A673 (cell line): ENCODE results near the gene CHRNB4. TPM values are rescaled to one million over a fixed set of nuclear protein-coding genes. Genes with fewer than 3 reads are reported as not detected.

Source experiments
- BruUV-seq: library from RNA; stranded (reverse); fragments of 400-500 nt; replicated peaks from 2 replicates; lab custom pipeline; 2021; lab: Mats Ljungman, UMichigan
- CTCF ChIA-PET: fragments of 300-600 bp; sonication (Branson Sonifier 250); formaldehyde crosslinking; loops from one replicate; lab custom pipeline; 2022; ENCODE audit warnings: antibody characterized with exemption; lab: Charles Lee
- POLR2A ChIA-PET: fragments of 300-600 bp; sonication (Branson Sonifier 250); formaldehyde crosslinking; loops from one replicate; lab custom pipeline; 2022; ENCODE audit warnings: antibody characterized with exemption; ENCODE audit not compliant: low non-redundant PET; lab: Charles Lee
- DNase-seq: peaks from one replicate; pipeline ENCODE4 v3.0.0-alpha.2; 2015; ENCODE audit warnings: low spot score
- H3K27ac ChIP-seq: fragments of 200-600 bp; sonication (generic); 2 replicates; pipeline ENCODE4 v1.5.1; 2016; ENCODE audit warnings: mixed run types, low read depth, mild to moderate bottlenecking, mixed read lengths, antibody characterized with exemption, low read length; ENCODE audit not compliant: poor library complexity, severe bottlenecking
- H3K27me3 ChIP-seq: fragments of 200-600 bp; sonication (generic); replicated peaks from 2 replicates; pipeline ENCODE4 v1.6.1; 2017; ENCODE audit warnings: mixed run types, low read depth, mild to moderate bottlenecking, mixed read lengths, antibody characterized with exemption, low read length; ENCODE audit not compliant: insufficient read depth, poor library complexity
- H3K36me3 ChIP-seq: fragments of 200-600 bp; sonication (generic); 2 replicates; pipeline ENCODE4 v1.6.1; 2016; ENCODE audit warnings: mixed run types, mild to moderate bottlenecking, mixed read lengths, antibody characterized with exemption, low read length; ENCODE audit not compliant: insufficient read depth, poor library complexity, severe bottlenecking
- H3K4me1 ChIP-seq: fragments of 200-600 bp; sonication (generic); 2 replicates; pipeline ENCODE4 v1.6.1; 2017; ENCODE audit warnings: mixed run types, mild to moderate bottlenecking, mixed read lengths, antibody characterized with exemption, low read length; ENCODE audit not compliant: insufficient read depth, poor library complexity, severe bottlenecking
- H3K4me3 ChIP-seq: fragments of 200-600 bp; sonication (generic); 2 replicates; pipeline ENCODE4 v1.5.1; 2016; ENCODE audit warnings: low read depth, mixed run types, mild to moderate bottlenecking, mixed read lengths, low read length; ENCODE audit not compliant: poor library complexity, severe bottlenecking
- H3K9me3 ChIP-seq: fragments of 200-600 bp; sonication (generic); 2 replicates; pipeline ENCODE4 v1.6.1; 2016; ENCODE audit warnings: mixed run types, low read depth, mild to moderate bottlenecking, mixed read lengths, antibody characterized with exemption, low read length; ENCODE audit not compliant: poor library complexity, severe bottlenecking
- CTCF ChIP-seq: fragments of 300-800, 200-600 bp; sonication (generic); conservative IDR thresholded peaks from 2 replicates; pipeline ENCODE4 v1.5.1; 2017; ENCODE audit warnings: low read depth, mild to moderate bottlenecking, antibody characterized with exemption, low read length, moderate library complexity, mixed read lengths
- EZH2 ChIP-seq: fragments of 200-600 bp; sonication (generic); IDR thresholded peaks from 2 replicates; pipeline ENCODE4 v1.6.1; 2017; ENCODE audit warnings: borderline replicate concordance, low read depth, mild to moderate bottlenecking, mixed read lengths, antibody characterized with exemption, low read length; ENCODE audit not compliant: poor library complexity, severe bottlenecking
- intact Hi-C: fragments of 100-400 bp; cut with micrococcal nuclease; formaldehyde crosslinking; loops from one replicate; pipeline ENCODE4 v1.10.0; 2022; ENCODE audit not compliant: unreplicated experiment
- total RNA-seq: library from RNA; stranded (reverse); gene quantifications from 2 replicates; pipeline ENCODE4 v1.2.3, GENCODE V29; 2021

Gene CHRNB4
- total RNA-seq, 1 experiment from 2014 or later: not detected

GRCh38 chr15:78627348-78627747, 13.7 kb downstream of the CHRNB4 start:
- Histone ChIP-seq H3K4me1 (no peaks in the 10 kb centered on the region), H3K36me3 (no peaks in the 10 kb centered on the region), H3K27ac (no peak overlapping the region), H3K4me3 (no peak overlapping the region), H3K9me3 (no peaks in the 10 kb centered on the region), H3K27me3 (peaks cover 88% of the 10 kb centered on the region)
- no TSS peak for BruUV-seq
- TF ChIP-seq EZH2 (no peak), CTCF (no peak)
- DNase-seq: no peak
- intact Hi-C loops: no loop called here
- POLR2A ChIA-PET: interaction anchor here (0.6 kb wide), 1 partner anchor 1982 kb away, joined by 9 read pairs; no protein-coding TSS in a partner anchor
- CTCF ChIA-PET: no interaction called here

GRCh38 chr15:78626381-78626995, 14.5 kb downstream of the CHRNB4 start:
- intact Hi-C loops: no loop called here
- ChIA-PET CTCF (no interaction called here), POLR2A (no interaction called here)
- TF ChIP-seq EZH2 (no peak), CTCF (no peak)
- H3K9me3 ChIP-seq: no peaks in the 10 kb centered on the region
- H3K27ac ChIP-seq: no peak overlapping the region
- H3K27me3 ChIP-seq: peaks cover 92% of the 10 kb centered on the region
- no peak for DNase-seq
- BruUV-seq: no TSS peak
- no peaks in the 10 kb centered on the region for H3K4me1 ChIP-seq
- H3K4me3 ChIP-seq: no peak overlapping the region
- no peaks in the 10 kb centered on the region for H3K36me3 ChIP-seq

- CTCF ChIA-PET: no interaction called here
- Histone ChIP-seq H3K4me3 (no peak overlapping the region), H3K27me3 (peaks cover 95% of the 10 kb centered on the region), H3K9me3 (no peaks in the 10 kb centered on the region), H3K27ac (no peak overlapping the region), H3K4me1 (no peaks in the 10 kb centered on the region), H3K36me3 (no peaks in the 10 kb centered on the region)
- POLR2A ChIA-PET: no interaction called here
- TF ChIP-seq CTCF (no peak), EZH2 (no peak)
- BruUV-seq: no TSS peak
- DNase-seq: no peak
- intact Hi-C loops: no loop called here
Measured at GRCh38 chr15:78625606-78626280, 15.3 kb downstream of the CHRNB4 start.
